GM18517 (cell line): Measurements from ENCODE around the gene DSCAML1.

Experiments
- ATAC-seq: cut with Tn5 transposase; IDR thresholded peaks from one replicate; pipeline ENCODE4 v1.9.1; 2021; ENCODE audit warnings: mild to moderate bottlenecking, moderate library complexity; ENCODE audit not compliant: unreplicated experiment

Gene DSCAML1

DNA sequence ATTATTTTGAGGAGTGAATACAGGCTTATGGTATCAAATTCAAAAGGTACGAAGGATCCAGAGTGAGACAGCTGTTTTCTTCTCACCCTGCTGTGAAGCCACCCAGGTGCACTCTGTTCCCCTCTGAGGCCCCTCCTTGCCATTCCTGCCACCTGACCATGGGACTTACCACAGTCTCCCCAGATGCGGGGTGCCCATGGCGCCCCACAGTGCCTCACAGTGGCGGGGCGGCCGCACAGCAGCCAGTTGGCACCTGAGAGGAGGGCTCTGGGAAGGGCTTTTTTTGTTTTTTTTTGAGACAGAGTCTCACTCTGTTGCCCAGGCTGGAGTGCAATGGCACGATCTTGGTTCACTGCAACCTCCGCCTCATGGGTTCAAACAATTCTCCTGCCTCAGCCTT lies 317.6 kb downstream of the DSCAML1 start:
- no peak for ATAC-seq

DNA sequence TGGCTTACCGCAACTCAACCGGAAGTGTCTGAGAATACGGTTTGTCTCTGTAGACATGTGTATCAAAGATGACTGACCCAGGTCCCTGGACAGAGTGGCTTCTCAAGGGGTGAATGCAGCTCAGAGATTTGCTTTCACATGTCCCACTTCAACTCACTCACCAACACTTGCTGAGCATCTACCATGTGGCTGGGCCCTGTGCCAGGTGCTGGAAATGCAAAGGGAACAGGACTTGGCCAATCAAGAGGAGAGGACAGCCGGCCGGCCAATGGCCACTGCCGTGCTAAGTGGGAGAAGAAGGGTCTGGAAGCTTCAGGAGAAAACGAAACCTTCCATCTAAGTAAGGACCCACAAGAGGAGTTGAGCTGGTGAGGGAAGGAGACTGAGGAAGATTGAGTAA lies 318.1 kb downstream of the DSCAML1 start:
- ATAC-seq, result no peak

- ATAC-seq, result no peak
These were observed 318.7 kb downstream of the DSCAML1 start for GRCh38 chr11:117478126-117478860.

DNA sequence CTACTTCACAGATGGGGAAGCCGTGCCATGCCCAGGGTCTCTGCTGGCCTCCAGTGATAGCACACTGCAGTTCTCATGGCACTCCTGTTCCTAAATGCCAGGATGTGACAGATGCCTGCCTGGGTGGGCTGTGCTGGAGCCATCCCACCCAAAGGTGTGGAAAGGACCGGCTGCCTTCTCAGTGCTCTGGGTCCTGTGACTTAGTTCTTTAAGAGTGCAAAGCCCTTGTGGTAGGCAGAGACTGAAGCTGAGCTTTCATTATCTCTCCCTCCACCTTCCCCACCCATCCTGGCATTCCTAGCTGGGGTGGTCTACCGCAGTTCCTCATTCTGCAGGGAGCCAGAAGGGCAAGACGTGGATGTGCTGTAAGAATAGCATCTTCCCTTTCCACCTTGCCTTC lies 319.3 kb downstream of the DSCAML1 start:
- ATAC-seq, result no peak

DNA sequence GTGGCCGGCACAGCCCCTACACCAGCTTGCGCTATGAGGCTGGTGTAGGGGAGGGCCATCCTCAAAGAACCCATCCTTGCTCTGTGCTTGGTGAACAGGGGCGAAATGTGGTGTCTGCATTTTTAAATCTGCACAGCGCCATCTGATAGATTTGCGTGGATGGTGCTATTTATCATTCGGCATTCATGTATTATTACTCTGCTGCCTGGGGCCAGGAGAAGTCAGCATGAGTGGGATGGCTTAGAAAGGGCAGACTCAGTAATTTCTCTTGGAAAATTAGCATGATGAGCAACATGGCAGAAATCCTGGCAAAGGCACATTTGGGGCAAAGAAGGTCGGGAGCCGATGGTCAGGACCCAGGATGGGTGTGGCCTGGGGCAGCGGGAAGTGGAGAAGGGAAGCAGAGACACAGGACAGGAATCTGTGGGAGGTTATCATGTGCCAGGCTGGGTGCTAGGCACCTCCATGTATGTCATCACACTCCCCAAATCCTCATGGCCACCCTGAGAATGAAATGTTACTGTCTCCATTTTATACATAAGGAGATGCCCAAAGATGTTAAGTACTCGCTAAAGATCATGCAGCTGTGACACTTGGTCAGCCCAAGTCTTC lies 320.4 kb downstream of the DSCAML1 start:
- no peak for ATAC-seq

DNA sequence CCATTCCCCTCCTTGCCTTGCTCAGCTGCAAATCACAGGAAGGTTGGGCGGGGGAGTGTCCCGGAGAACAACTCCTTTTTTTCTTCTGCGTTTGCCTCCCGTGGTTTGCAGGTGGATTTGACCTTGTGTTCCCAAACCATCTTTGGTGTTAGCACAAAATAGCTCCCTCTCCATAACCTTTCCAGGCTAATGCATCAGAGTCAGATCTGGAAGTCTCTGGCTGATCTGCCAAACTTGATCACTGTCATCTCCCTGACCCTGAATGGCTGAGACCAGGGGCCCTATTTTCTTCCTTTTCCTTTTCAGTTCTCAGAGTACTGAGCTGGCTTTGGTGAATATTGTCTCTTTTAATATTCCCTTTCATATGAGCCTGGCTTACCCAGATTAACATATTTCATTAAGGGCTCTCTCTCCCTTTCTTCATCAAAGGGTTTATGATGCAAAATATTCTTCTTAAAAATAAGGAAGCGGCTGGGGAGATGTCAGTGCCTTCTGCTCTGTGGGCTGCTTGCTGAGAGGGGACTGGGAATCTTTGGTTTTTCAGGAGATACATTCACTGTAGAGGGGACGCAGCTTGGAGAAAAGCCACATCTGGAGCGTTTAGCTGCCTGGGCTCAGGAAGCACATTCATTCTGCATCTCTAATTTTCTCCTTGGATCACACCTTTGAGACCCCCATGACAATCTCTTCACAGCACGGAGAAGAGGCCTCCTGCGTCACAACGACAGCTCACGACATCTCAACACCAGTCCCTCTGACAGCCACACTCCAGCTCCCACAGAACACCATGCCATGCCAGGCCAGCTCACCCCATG lies 321.1 kb downstream of the DSCAML1 start:
- ATAC-seq, result no peak

GRCh38 chr11:117473481-117474091 lies 323.4 kb downstream of the DSCAML1 start:
- no peak for ATAC-seq

- ATAC-seq, result no peak
These were observed 325.2 kb downstream of the DSCAML1 start for GRCh38 chr11:117471776-117472175.

DNA sequence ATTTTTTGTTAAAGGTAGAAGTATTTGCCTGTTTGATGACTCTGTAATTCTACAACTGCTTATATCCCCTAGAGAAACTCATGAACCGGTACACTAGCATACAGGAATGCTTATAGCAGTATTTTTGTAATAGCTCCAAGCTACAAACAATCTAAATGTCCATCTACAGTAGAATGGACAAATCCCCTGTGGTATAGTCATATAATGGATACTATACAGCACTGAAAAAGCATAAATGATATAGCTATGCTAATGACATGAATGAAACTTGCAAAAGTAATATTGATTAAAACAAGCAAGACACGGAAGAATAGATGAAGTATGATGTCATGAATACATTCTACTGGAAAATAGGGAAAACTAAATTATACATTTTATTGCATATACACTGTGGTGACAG lies 326.4 kb downstream of the DSCAML1 start:
- ATAC-seq, result no peak

- no peak for ATAC-seq
These were observed 328.1 kb downstream of the DSCAML1 start for GRCh38 chr11:117468888-117469287.

GRCh38 chr11:117467770-117468169 lies 329.2 kb downstream of the DSCAML1 start:
- no peak for ATAC-seq

- ATAC-seq, result no peak
These were observed 330.1 kb downstream of the DSCAML1 start for GRCh38 chr11:117466966-117467365.

- ATAC-seq, result no peak
These were observed 331.6 kb downstream of the DSCAML1 start for GRCh38 chr11:117465236-117465997.

- ATAC-seq, result no peak
These were observed 332.2 kb downstream of the DSCAML1 start for GRCh38 chr11:117464778-117465177.

DNA sequence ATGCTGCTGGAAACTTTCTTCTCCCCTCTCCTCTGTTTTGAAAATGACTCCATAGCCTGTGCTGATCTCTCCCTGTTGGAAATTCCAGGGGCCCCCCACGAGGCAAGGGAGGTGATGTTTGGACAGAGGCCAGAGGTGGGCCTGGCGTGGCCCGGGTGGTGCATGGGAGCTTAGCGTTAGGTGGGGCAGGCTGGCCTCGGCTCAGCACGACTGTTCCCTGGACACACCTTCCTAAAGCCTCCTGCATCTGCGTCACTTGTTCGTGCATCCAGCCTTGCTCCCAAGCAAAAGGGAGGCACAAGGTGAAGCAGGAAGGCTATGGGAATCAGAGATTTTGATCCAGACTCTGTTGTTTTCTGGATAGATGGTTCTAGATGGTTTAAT lies 334.2 kb downstream of the DSCAML1 start:
- no peak for ATAC-seq

GRCh38 chr11:117462183-117462863 lies 334.7 kb downstream of the DSCAML1 start:
- no peak for ATAC-seq

GRCh38 chr11:117461396-117462182 lies 335.4 kb downstream of the DSCAML1 start:
- ATAC-seq, result no peak

- ATAC-seq, result no peak
These were observed 337.1 kb downstream of the DSCAML1 start for GRCh38 chr11:117459979-117460300.

DNA sequence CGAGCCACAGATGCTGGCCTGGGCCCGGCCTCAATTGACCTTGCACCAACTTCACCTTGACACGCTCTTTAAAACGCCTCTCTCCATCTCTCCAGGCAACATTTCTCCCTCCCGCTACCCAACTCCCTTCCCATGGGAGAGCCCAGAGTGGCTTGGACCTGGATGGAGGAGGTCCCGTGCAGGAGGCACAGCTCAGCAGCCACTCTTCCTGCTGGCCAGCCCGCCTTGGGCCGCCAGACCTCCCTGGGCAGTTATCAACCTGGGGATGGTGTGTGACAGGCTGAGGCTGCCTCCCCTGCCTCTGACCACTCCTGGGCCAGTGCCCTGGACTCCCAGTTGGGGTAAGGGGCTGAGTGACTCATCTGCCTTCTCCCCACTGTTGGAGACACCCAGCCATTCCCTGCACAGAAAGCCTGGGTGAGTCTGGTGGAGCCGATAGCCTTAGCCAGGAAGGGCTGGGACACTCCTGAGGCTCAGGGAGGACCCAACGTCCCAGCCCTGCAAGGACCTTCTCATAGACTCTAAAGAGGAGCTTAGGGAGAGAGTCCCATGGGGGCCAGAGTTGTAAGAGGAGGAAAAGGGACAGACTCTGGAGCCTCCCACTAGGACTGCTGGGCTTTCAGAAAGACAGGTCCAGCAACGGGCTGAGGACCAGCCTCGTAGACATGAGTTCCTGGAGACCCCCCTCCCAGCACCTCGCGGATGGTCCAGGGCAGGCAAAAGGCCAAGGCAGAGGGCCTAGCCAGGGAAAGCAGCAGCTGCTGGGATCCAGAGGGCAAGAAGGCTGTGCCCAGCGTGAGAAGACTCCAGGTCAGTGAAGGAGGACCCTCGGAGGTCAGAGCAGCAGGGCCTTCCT lies 337.7 kb downstream of the DSCAML1 start:
- no peak for ATAC-seq
